Progenitor cell of endocrine pancreas (in vitro differentiated cells): ENCODE results near the gene FER1L5. TPM values are rescaled to one million over a fixed set of nuclear protein-coding genes. Genes with fewer than 3 reads are reported as not detected.
"Not testable (repeated sequence)": the region's sequence is repeated elsewhere in the genome, so short reads cannot be mapped to it uniquely, and the experiment has no call there.

Experiments
- DNase-seq: peaks from one replicate; pipeline ENCODE4 v3.0.0; 2021; ENCODE audit warnings: low spot score; ENCODE audit not compliant: unreplicated experiment
- H3K27ac Mint-ChIP-seq: 2 replicates; pipeline ENCODE4 v1.8.0; 2021; ENCODE audit warnings: mild to moderate bottlenecking, moderate library complexity, mixed read lengths
- H3K27me3 Mint-ChIP-seq: 2 replicates; pipeline ENCODE4 v1.8.0; 2021; ENCODE audit warnings: mixed read lengths
- H3K36me3 Mint-ChIP-seq: 2 replicates; pipeline ENCODE4 v1.8.0; 2022; ENCODE audit warnings: mixed read lengths; ENCODE audit not compliant: insufficient read depth
- H3K4me1 Mint-ChIP-seq: 2 replicates; pipeline ENCODE4 v1.8.0; 2021; ENCODE audit warnings: low read depth, mixed read lengths
- H3K4me3 Mint-ChIP-seq: 2 replicates; pipeline ENCODE4 v1.8.0; 2021; ENCODE audit warnings: low read depth, mild to moderate bottlenecking, moderate library complexity, mixed read lengths
- H3K9me3 Mint-ChIP-seq: 2 replicates; pipeline ENCODE4 v1.8.0; 2021; ENCODE audit warnings: low read depth, mixed read lengths
- CTCF ChIP-seq: fragments of 200-600 bp; sonication (generic); IDR thresholded peaks from one replicate; pipeline ENCODE4 v1.5.0; 2021; ENCODE audit warnings: antibody characterized with exemption, mild to moderate bottlenecking; ENCODE audit not compliant: unreplicated experiment
- total RNA-seq: library from RNA; stranded (reverse); gene quantifications from 2 replicates; pipeline ENCODE4 v1.2.1, GENCODE V29; 2021

The FER1L5 gene
- total RNA-seq, 1 donor from 2014 or later: 1.5 TPM

- no peak for DNase-seq
- H3K9me3 Mint-ChIP-seq: no peaks in the 10 kb centered on the region
- H3K4me1 Mint-ChIP-seq: no peaks in the 10 kb centered on the region
- no peak overlapping the region for H3K27ac Mint-ChIP-seq
- no peaks in the 10 kb centered on the region for H3K27me3 Mint-ChIP-seq
- peaks cover 1% of the 10 kb centered on the region for H3K36me3 Mint-ChIP-seq
- no peak for TF ChIP-seq CTCF
- no peak overlapping the region for H3K4me3 Mint-ChIP-seq
Observed at GRCh38 chr2:96651793-96652192, 9.2 kb downstream of the FER1L5 start.

- DNase-seq, H3K9me3 Mint-ChIP-seq, H3K4me1 Mint-ChIP-seq, H3K4me3 Mint-ChIP-seq, H3K27ac Mint-ChIP-seq, H3K36me3 Mint-ChIP-seq, H3K27me3 Mint-ChIP-seq: not testable (repeated sequence)
Observed at GRCh38 chr2:96654791-96655190, 12.2 kb downstream of the FER1L5 start.

DNA sequence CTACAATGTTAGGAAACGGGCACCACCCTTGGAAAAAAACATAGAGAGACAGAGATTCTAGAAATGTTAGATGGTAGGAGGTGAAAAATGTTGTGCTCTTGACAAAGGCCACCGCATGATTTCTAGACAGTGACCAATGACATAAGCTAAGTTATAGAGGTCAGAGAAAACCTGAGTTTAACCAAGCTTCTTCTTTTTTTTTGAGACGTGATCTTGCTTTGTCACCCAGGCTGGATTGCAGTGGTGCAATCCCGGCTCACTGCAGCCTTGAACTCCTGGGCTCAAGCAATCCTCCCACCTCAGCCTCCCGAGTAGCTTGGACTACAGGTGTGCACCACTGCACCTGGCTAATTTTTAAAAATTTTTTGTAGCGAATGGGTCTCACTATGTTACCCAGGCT, 13.0 kb downstream of the FER1L5 start:
- Mint-ChIP-seq H3K27me3 (no peaks in the 10 kb centered on the region), H3K4me1 (no peaks in the 10 kb centered on the region), H3K36me3 (peaks cover 1% of the 10 kb centered on the region), H3K4me3 (no peak overlapping the region), H3K9me3 (no peaks in the 10 kb centered on the region), H3K27ac (no peak overlapping the region)
- no peak for TF ChIP-seq CTCF
- no peak for DNase-seq

GRCh38 chr2:96656540-96656939, 14.0 kb downstream of the FER1L5 start:
- H3K27me3 Mint-ChIP-seq: no peaks in the 10 kb centered on the region
- H3K36me3 Mint-ChIP-seq: peaks cover 1% of the 10 kb centered on the region
- H3K4me1 Mint-ChIP-seq: no peaks in the 10 kb centered on the region
- no peak overlapping the region for H3K4me3 Mint-ChIP-seq
- no peak for DNase-seq
- H3K27ac Mint-ChIP-seq: no peak overlapping the region
- no peaks in the 10 kb centered on the region for H3K9me3 Mint-ChIP-seq
- no peak for TF ChIP-seq CTCF

DNA sequence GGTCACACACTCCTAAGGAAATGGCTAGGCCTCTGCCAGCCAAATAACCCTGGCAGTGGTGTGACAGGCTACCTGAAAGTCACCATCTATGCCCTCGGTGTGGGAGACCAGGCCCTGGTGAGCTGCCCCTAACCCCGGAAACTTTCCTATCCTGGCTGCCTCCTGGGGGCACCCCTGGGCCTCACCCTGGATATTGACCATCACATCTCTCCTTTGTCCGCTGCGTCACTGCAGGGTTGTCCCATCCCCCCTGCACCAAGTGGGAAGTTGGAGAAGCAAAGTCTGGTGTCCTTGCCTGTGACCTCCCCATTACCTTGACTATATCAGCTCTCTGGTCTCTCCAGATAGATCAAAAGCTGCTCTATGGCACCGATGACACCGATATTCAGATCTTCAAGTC, 18.8 kb downstream of the FER1L5 start:
- Mint-ChIP-seq H3K9me3 (no peaks in the 10 kb centered on the region), H3K4me3 (no peak overlapping the region), H3K4me1 (no peaks in the 10 kb centered on the region), H3K36me3 (no peaks in the 10 kb centered on the region), H3K27ac (no peak overlapping the region), H3K27me3 (no peaks in the 10 kb centered on the region)
- DNase-seq: no peak
- no peak for TF ChIP-seq CTCF

GRCh38 chr2:96662360-96662759, 19.8 kb downstream of the FER1L5 start:
- Mint-ChIP-seq H3K9me3 (no peaks in the 10 kb centered on the region), H3K27me3 (no peaks in the 10 kb centered on the region), H3K36me3 (no peaks in the 10 kb centered on the region), H3K4me3 (no peak overlapping the region), H3K27ac (no peak overlapping the region), H3K4me1 (no peaks in the 10 kb centered on the region)
- no peak for DNase-seq
- TF ChIP-seq CTCF: no peak
